ENCODE data around the gene C12orf56. TPM values are rescaled to one million over a fixed set of nuclear protein-coding genes. Genes with fewer than 3 reads are reported as not detected.

The C12orf56 gene
- total RNA-seq, 1 experiment from 2014 or later, result not detected

GRCh38 chr12:64325055-64325454 is 65.5 kb downstream of the C12orf56 start:
- H3K79me2 ChIP-seq (ENCODE audit: low read depth), result no peaks in the 10 kb centered on the region
- no peak for DNase-seq
- POLR2A ChIA-PET (ENCODE audit: unreplicated experiment), result no interaction called here
- CTCF ChIA-PET, result no interaction called here
- no peak for TF ChIP-seq CTCF (conservative IDR thresholded peaks at IDR 0.05)
- TF ChIP-seq EZH2 (IDR thresholded peaks at IDR 0.05; ENCODE audit: low read depth), result no peak
- no peak overlapping the region for H3K4me3 ChIP-seq
- H3K4me1 ChIP-seq (replicated peaks; ENCODE audit: insufficient read depth), result no peaks in the 10 kb centered on the region
- BruUV-seq (replicated peaks), result no TSS peak
- H3K9me3 ChIP-seq (ENCODE audit: insufficient read depth, low read depth), result no peaks in the 10 kb centered on the region
- intact Hi-C loops (cut with micrococcal nuclease; ENCODE audit: unreplicated experiment), result no loop called here
- no peaks in the 10 kb centered on the region for H3K9me2 ChIP-seq (ENCODE audit: insufficient read depth)
- no peak overlapping the region for H3K27ac ChIP-seq
- no peaks in the 10 kb centered on the region for H3F3A ChIP-seq (ENCODE audit: insufficient read depth, low read depth)
- no peak overlapping the region for H3K4me2 ChIP-seq
- no peaks in the 10 kb centered on the region for H3K27me3 ChIP-seq (ENCODE audit: insufficient read depth, low read depth)
- H4K20me1 ChIP-seq (ENCODE audit: insufficient read depth), result no peaks in the 10 kb centered on the region
- H3K36me3 ChIP-seq (ENCODE audit: low read depth), result no peaks in the 10 kb centered on the region
- H2AFZ ChIP-seq, result no peak overlapping the region

GRCh38 chr12:64323476-64324225 is 66.9 kb downstream of the C12orf56 start:
- CTCF ChIA-PET, result interaction anchor here (0.6 kb wide), 1 partner anchor 37 kb away, joined by 11 read pairs; no protein-coding TSS in a partner anchor
- intact Hi-C loops (cut with micrococcal nuclease; ENCODE audit: unreplicated experiment), result no loop called here
- H3F3A ChIP-seq (ENCODE audit: insufficient read depth, low read depth), result no peaks in the 10 kb centered on the region
- no peaks in the 10 kb centered on the region for H3K36me3 ChIP-seq (ENCODE audit: low read depth)
- no peak overlapping the region for H3K27ac ChIP-seq
- no TSS peak for BruUV-seq (replicated peaks)
- H3K79me2 ChIP-seq (ENCODE audit: low read depth), result no peaks in the 10 kb centered on the region
- POLR2A ChIA-PET (ENCODE audit: unreplicated experiment), result no interaction called here
- no peak for TF ChIP-seq EZH2 (IDR thresholded peaks at IDR 0.05; ENCODE audit: low read depth)
- no peak for TF ChIP-seq CTCF (conservative IDR thresholded peaks at IDR 0.05)
- no peaks in the 10 kb centered on the region for H3K27me3 ChIP-seq (ENCODE audit: insufficient read depth, low read depth)
- H3K4me1 ChIP-seq (replicated peaks; ENCODE audit: insufficient read depth), result no peaks in the 10 kb centered on the region
- no peak overlapping the region for H3K4me2 ChIP-seq
- no peaks in the 10 kb centered on the region for H3K9me3 ChIP-seq (ENCODE audit: insufficient read depth, low read depth)
- no peaks in the 10 kb centered on the region for H3K9me2 ChIP-seq (ENCODE audit: insufficient read depth)
- no peaks in the 10 kb centered on the region for H4K20me1 ChIP-seq (ENCODE audit: insufficient read depth)
- DNase-seq, result no peak
- no peak overlapping the region for H3K4me3 ChIP-seq
- H2AFZ ChIP-seq, result no peak overlapping the region

GRCh38 chr12:64323006-64323405 is 67.6 kb downstream of the C12orf56 start:
- ChIA-PET CTCF (interaction anchor here (0.6 kb wide), 1 partner anchor 36 kb away, joined by 11 read pairs; no protein-coding TSS in a partner anchor), POLR2A (ENCODE audit: unreplicated experiment) (no interaction called here)
- intact Hi-C loops (cut with micrococcal nuclease; ENCODE audit: unreplicated experiment), result no loop called here
- BruUV-seq (replicated peaks), result no TSS peak
- Histone ChIP-seq H4K20me1 (ENCODE audit: insufficient read depth) (no peaks in the 10 kb centered on the region), H3K27ac (no peak overlapping the region), H3K79me2 (ENCODE audit: low read depth) (no peaks in the 10 kb centered on the region), H3K27me3 (ENCODE audit: insufficient read depth, low read depth) (no peaks in the 10 kb centered on the region), H3F3A (ENCODE audit: insufficient read depth, low read depth) (no peaks in the 10 kb centered on the region), H3K4me1 (replicated peaks; ENCODE audit: insufficient read depth) (no peaks in the 10 kb centered on the region), H3K4me2 (no peak overlapping the region), H3K4me3 (no peak overlapping the region), H3K36me3 (ENCODE audit: low read depth) (no peaks in the 10 kb centered on the region), H3K9me2 (ENCODE audit: insufficient read depth) (no peaks in the 10 kb centered on the region), H2AFZ (no peak overlapping the region), H3K9me3 (ENCODE audit: insufficient read depth, low read depth) (no peaks in the 10 kb centered on the region)
- no peak for DNase-seq
- TF ChIP-seq CTCF (conservative IDR thresholded peaks at IDR 0.05), result no peak
- no peak for TF ChIP-seq EZH2 (IDR thresholded peaks at IDR 0.05; ENCODE audit: low read depth)
